Measurements from ENCODE around the gene TMEM18.

Gene TMEM18

DNA sequence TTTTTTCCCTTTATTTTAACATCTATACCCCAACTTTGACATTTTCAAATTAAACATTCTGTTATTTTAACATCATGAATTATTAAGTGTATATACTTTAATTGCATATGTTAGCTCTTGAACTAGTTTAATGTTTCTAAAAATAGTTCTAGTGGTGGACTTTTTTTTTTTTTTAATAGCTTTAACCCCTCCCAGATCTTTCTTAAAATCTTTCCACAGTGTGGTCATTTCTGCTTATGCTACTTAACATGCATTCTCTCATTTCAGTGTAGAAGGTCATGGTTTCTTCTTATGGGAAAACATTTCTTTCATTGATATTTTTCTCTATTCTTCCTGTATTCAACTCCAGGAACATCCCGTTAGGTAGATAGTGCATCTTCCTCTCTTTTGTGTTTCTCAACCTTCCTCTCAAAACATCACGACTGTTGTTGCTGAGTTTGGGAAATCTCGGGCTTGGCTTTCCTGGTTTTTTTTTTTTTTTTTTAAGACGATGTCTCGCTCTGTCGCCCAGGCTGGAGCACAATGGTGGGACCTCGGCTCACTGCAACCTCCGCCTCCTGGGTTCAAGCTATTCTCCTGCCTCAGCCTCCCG lies 849 bp upstream of the TMEM18 start:
- Histone ChIP-seq H3K27me3 (ENCODE audit: control insufficient read depth, insufficient read depth, low read length) (no peaks in the 10 kb centered on the region), H3K9ac (ENCODE audit: low read depth, low read length) (peak overlapping the region; percentile 97), H3K36me3 (ENCODE audit: control insufficient read depth, insufficient read depth, low read length) (peaks cover 2% of the 10 kb centered on the region), H3K4me1 (ENCODE audit: control insufficient read depth, insufficient read depth, low read length) (no peaks in the 10 kb centered on the region), H3K4me3 (ENCODE audit: low read depth, low read length) (peak overlapping the region; percentile 89), H3K9me3 (ENCODE audit: control insufficient read depth, insufficient read depth, low read length) (no peaks in the 10 kb centered on the region)

DNA sequence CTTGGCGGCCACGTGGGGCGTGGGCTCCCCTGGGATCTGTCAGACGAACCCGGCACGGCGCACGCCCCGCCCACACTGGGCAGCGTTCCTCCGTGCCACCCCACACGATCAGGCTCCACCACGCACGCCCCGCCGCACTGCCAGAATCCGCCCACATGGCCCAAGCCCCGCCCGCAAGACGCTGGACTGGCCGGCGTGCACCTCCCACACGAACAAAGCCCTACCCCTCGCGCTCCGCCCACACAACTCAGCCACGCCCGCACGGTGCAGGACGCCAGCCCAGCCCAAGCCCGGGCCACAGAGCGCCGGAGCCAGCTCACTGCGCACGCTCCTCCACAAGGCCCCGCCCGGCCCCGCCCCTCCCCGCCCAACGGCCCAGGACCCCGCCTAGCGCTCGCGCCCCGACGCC lies 555 bp downstream of the TMEM18 start:
- Histone ChIP-seq H3K4me3 (ENCODE audit: low read depth, low read length) (peak overlapping the region; percentile 97), H3K9ac (ENCODE audit: low read depth, low read length) (peak overlapping the region; percentile 47), H3K4me1 (ENCODE audit: control insufficient read depth, insufficient read depth, low read length) (no peaks in the 10 kb centered on the region), H3K36me3 (ENCODE audit: control insufficient read depth, insufficient read depth, low read length) (peaks cover 2% of the 10 kb centered on the region), H3K27me3 (ENCODE audit: control insufficient read depth, insufficient read depth, low read length) (no peaks in the 10 kb centered on the region), H3K9me3 (ENCODE audit: control insufficient read depth, insufficient read depth, low read length) (no peaks in the 10 kb centered on the region)

DNA sequence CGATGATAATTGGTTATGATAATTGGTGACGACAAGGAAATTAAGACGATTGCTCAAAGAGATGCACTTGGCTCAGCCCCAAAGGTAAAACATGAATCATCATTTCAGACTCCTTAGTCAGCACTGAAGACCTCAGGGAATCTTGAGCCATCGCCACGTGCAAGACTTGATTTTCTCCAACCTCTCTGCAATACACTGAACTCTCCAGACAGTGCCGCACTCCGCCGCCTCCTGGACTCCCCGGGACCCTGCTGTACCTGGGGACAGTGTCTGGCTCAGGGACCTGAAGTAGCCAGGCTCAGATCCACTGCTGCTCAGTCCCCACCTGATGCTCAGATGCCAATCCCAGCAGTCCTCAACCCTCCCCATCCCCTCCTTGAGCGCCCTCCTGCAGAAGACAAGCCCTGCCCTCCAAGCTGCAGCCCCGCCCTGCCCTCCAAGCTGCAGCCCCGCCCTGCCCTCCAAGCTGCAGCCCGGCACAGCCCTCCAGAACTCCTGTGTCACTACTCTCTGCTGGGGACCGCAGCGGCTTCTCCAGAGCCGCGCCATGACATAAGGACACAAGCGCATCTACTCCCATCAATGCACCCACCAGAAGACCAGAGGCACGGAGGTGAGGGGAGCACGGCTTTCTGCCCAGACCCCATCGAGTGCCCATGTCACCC lies 1.1 kb downstream of the TMEM18 start:
- peak overlapping the region; percentile 97 for H3K4me3 ChIP-seq (ENCODE audit: low read depth, low read length)
- H3K36me3 ChIP-seq (ENCODE audit: control insufficient read depth, insufficient read depth, low read length) = peaks cover 2% of the 10 kb centered on the region
- no peaks in the 10 kb centered on the region for H3K27me3 ChIP-seq (ENCODE audit: control insufficient read depth, insufficient read depth, low read length)
- peak overlapping the region; percentile 47 for H3K9ac ChIP-seq (ENCODE audit: low read depth, low read length)
- no peaks in the 10 kb centered on the region for H3K9me3 ChIP-seq (ENCODE audit: control insufficient read depth, insufficient read depth, low read length)
- no peaks in the 10 kb centered on the region for H3K4me1 ChIP-seq (ENCODE audit: control insufficient read depth, insufficient read depth, low read length)

DNA sequence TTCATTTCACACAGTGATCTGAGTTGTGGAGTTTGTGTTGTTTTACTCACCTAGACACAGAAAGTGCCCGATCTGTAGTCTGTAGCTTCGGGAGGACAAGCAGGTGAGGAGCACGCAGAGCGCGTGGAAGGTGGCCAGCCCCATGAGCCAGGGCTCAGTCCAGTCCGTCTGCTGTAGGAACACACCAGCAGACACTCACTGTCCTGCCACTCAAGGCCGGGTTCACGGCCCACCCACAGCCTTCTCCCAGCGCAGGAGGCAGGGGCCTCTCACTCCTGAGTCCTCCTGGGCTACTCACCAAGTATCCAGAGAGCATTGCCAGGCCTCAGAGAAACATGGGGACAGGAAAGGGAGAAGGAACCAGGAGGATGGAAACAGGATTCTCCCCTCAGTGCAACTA lies 1.7 kb downstream of the TMEM18 start:
- H3K4me1 ChIP-seq (ENCODE audit: control insufficient read depth, insufficient read depth, low read length) = no peaks in the 10 kb centered on the region
- no peaks in the 10 kb centered on the region for H3K27me3 ChIP-seq (ENCODE audit: control insufficient read depth, insufficient read depth, low read length)
- H3K9ac ChIP-seq (ENCODE audit: low read depth, low read length) = peak overlapping the region; percentile 39
- no peaks in the 10 kb centered on the region for H3K9me3 ChIP-seq (ENCODE audit: control insufficient read depth, insufficient read depth, low read length)
- H3K4me3 ChIP-seq (ENCODE audit: low read depth, low read length) = peak overlapping the region; percentile 97
- H3K36me3 ChIP-seq (ENCODE audit: control insufficient read depth, insufficient read depth, low read length) = peaks cover 2% of the 10 kb centered on the region

DNA sequence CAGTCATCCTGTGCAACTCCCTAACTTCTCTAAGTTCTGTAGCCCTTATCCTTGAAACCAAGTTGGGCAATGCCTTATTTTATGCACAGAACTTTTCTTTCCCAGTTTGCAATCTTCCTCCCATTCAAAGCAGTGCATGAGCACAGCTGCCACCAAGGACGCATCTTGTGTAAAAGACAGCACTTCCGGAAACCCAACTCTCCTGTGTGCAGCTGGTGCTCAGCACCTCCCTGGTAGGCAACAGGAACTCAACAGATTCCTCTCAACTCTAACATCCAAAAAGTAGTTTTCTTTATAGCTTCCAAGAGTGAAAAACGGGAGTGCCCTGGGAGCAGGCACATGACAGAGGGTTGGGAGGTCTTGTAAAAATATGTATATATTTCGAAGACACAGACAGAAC lies 2.2 kb downstream of the TMEM18 start:
- Histone ChIP-seq H3K4me3 (ENCODE audit: low read depth, low read length) (no peak overlapping the region), H3K9ac (ENCODE audit: low read depth, low read length) (no peak overlapping the region), H3K36me3 (ENCODE audit: control insufficient read depth, insufficient read depth, low read length) (peaks cover 2% of the 10 kb centered on the region)

DNA sequence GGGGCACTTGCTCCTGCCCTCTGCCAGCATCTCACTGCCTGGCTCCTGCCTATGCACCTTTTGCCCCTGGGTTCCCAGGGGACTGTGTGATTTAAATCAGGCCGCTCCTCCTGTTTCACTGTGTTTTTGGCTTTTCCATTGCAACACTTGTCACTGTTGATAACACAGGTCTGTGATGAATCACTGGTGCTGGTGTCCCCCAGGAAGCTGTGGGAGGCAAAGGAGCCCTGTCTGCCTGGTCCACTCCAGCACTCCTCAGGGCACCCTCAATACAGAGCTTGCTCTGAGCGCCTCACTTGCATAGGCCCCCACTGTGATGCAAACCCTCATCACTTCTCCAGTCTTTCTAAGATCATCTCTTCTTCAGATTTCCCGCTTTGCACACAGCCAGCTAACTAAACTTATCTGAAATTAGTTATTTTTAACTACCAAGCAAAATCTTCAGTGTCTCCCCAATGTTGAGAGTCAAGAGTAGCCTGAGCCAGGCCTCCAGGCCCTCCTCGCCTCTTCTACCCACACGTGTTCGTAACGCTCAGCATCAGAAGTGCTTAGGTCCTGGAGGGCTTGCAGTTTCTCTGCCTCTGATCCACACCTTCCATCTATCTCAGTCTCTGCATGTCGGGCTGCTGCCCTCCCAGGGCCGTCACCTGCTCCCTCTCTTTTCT lies 2.8 kb downstream of the TMEM18 start:
- no peak overlapping the region for H3K4me3 ChIP-seq (ENCODE audit: low read depth, low read length)
- peak overlapping the region; percentile 54 for H3K9ac ChIP-seq (ENCODE audit: low read depth, low read length)
- H3K4me1 ChIP-seq (ENCODE audit: control insufficient read depth, insufficient read depth, low read length) = no peaks in the 10 kb centered on the region
- H3K27me3 ChIP-seq (ENCODE audit: control insufficient read depth, insufficient read depth, low read length) = no peaks in the 10 kb centered on the region
- no peaks in the 10 kb centered on the region for H3K9me3 ChIP-seq (ENCODE audit: control insufficient read depth, insufficient read depth, low read length)
- H3K36me3 ChIP-seq (ENCODE audit: control insufficient read depth, insufficient read depth, low read length) = peaks cover 2% of the 10 kb centered on the region

More for the DNA sequence above, 2.2 kb downstream of the TMEM18 start:
- no peaks in the 10 kb centered on the region for H3K9me3 ChIP-seq (ENCODE audit: control insufficient read depth, insufficient read depth, low read length)
- no peaks in the 10 kb centered on the region for H3K27me3 ChIP-seq (ENCODE audit: control insufficient read depth, insufficient read depth, low read length)
- H3K4me1 ChIP-seq (ENCODE audit: control insufficient read depth, insufficient read depth, low read length) = no peaks in the 10 kb centered on the region

DNA sequence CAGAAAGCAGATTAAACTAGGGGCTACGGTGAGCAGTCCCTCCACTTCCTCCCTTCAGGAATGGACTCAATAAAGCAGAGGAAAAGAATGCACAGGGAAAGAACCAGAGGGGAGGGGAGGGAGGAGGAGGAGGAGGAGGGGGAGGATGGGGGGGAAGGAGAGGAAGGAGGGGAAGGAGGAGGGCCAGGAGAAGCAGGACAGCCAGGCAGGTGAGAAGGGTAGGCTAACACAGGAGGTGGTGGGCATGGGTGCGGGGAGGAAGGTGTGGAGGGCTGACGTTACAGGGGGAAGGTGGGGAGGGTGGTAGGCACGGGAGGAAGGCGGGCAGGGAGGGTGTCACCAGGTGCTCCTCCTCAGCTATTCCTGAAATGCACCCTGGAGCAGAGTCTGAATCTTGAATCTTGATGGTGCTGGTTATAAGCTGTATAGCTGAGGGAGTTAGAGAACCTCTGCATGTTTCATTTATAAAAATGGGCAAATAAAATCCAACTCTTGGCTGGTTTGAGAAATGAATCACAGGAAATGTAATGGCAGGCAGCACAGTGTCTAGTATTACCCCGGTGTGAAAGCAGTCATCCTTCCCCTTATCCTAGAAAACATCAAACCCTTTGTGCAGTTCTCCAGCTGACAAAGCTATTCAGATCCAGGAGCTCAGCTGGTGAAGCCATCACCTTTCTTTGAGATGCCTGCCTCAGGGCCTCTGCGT lies 3.4 kb downstream of the TMEM18 start:
- Histone ChIP-seq H3K9me3 (ENCODE audit: control insufficient read depth, insufficient read depth, low read length) (no peaks in the 10 kb centered on the region), H3K36me3 (ENCODE audit: control insufficient read depth, insufficient read depth, low read length) (peaks cover 2% of the 10 kb centered on the region), H3K27me3 (ENCODE audit: control insufficient read depth, insufficient read depth, low read length) (no peaks in the 10 kb centered on the region), H3K9ac (ENCODE audit: low read depth, low read length) (no peak overlapping the region), H3K4me3 (ENCODE audit: low read depth, low read length) (no peak overlapping the region), H3K4me1 (ENCODE audit: control insufficient read depth, insufficient read depth, low read length) (no peaks in the 10 kb centered on the region)

DNA sequence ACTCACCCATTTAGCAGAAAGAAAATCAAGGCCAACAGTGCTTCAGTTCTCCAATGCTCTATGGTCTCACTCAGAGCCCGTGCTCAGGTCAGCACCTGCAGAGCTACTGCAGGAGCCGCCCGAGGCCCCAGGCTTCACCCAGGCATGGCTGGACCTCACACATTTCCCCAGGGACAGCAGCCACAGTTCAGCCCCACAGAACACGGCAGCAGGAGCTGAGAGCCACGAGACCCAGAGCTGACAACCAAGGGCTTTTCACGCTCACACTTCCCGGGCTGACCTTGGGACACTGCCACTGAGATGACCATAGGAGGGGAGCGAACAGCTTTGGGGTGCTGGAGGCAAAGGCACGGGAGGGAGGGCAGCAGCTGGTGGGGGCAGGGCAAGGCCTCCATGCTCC lies 4.2 kb downstream of the TMEM18 start:
- Histone ChIP-seq H3K4me3 (ENCODE audit: low read depth, low read length) (no peak overlapping the region), H3K36me3 (ENCODE audit: control insufficient read depth, insufficient read depth, low read length) (peaks cover 2% of the 10 kb centered on the region), H3K4me1 (ENCODE audit: control insufficient read depth, insufficient read depth, low read length) (no peaks in the 10 kb centered on the region), H3K27me3 (ENCODE audit: control insufficient read depth, insufficient read depth, low read length) (no peaks in the 10 kb centered on the region), H3K9ac (ENCODE audit: low read depth, low read length) (no peak overlapping the region), H3K9me3 (ENCODE audit: control insufficient read depth, insufficient read depth, low read length) (no peaks in the 10 kb centered on the region)

DNA sequence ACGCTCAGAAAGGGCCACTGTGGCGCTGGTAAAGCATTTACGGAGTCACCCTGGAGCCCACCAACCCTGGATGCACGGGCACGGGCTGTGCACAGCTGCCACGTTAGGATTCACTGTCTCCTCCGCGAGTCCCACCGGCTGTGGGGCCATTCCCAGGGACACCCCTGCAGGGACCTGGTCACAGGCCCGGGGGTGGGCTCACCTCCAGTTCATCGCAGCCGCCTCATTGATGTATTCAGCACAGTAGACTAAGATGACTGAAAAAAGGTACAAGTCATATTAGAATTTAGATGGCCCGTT lies 4.7 kb downstream of the TMEM18 start:
- H3K9me3 ChIP-seq (ENCODE audit: control insufficient read depth, insufficient read depth, low read length) = no peaks in the 10 kb centered on the region
- H3K36me3 ChIP-seq (ENCODE audit: control insufficient read depth, insufficient read depth, low read length) = peaks cover 2% of the 10 kb centered on the region
- H3K27me3 ChIP-seq (ENCODE audit: control insufficient read depth, insufficient read depth, low read length) = no peaks in the 10 kb centered on the region
- H3K4me1 ChIP-seq (ENCODE audit: control insufficient read depth, insufficient read depth, low read length) = no peaks in the 10 kb centered on the region
- H3K4me3 ChIP-seq (ENCODE audit: low read depth, low read length) = no peak overlapping the region
- no peak overlapping the region for H3K9ac ChIP-seq (ENCODE audit: low read depth, low read length)

DNA sequence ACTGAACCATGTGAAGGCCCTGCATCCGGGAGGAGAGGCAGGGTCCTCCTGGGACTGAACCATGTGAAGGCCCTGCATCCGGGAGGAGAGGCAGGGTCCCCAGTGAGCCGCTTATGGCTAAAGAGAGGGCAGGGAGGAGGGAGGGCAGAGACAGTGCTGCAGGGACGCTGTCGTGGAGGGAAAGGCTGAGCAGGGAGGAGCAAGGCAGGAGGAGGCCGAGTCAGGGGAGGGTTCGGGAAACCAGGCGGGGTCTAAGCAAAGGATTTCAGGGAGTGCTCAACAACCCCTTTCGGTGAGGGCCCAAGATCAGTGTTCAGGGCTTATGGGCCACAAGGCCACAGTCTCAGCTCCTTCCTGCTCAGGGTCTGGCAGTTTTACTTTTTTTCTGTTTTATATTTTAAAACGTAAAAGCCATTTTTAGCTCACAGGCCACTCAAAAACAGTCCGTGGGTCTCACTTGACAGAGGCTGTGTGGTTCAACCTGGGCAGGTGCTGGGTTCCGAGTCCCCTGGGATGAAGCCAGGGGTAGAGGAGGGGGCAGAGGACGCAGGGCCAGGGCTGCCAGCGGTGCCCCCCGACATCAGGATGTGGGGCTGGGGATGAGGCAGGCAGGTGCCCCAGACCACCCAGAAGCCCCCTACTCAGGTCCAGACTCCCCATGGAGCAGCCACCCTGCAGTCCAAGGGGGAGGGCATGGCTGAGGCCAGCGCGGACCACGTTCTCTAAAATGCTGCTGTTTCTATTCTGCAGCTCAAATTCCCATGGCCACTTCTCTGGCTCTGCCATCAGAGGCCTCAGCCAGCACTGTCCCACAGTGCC lies 5.2 kb downstream of the TMEM18 start:
- no peak overlapping the region for H3K4me3 ChIP-seq (ENCODE audit: low read depth, low read length)
- H3K36me3 ChIP-seq (ENCODE audit: control insufficient read depth, insufficient read depth, low read length) = peaks cover 2% of the 10 kb centered on the region
- H3K4me1 ChIP-seq (ENCODE audit: control insufficient read depth, insufficient read depth, low read length) = no peaks in the 10 kb centered on the region
- no peaks in the 10 kb centered on the region for H3K9me3 ChIP-seq (ENCODE audit: control insufficient read depth, insufficient read depth, low read length)
- H3K9ac ChIP-seq (ENCODE audit: low read depth, low read length) = no peak overlapping the region
- no peaks in the 10 kb centered on the region for H3K27me3 ChIP-seq (ENCODE audit: control insufficient read depth, insufficient read depth, low read length)

DNA sequence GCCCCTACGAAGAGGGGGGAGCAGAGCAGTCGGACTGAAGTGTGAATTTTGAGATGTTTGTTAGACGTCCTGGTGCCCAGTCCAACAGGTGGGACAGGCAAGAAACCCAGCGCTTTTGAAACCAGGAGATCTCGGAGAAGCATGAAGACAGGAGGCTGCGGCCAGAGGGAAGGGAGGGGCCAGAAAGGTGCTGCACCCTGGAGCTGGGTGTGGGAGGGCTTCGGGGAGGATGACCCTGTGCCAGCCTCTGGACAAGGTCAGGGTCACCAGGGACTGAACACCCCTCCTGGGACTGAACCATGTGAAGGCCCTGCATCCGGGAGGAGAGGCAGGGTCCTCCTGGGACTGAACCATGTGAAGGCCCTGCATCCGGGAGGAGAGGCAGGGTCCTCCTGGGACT lies 6.1 kb downstream of the TMEM18 start:
- Histone ChIP-seq H3K9ac (ENCODE audit: low read depth, low read length) (no peak overlapping the region), H3K4me1 (ENCODE audit: control insufficient read depth, insufficient read depth, low read length) (no peaks in the 10 kb centered on the region), H3K4me3 (ENCODE audit: low read depth, low read length) (no peak overlapping the region), H3K27me3 (ENCODE audit: control insufficient read depth, insufficient read depth, low read length) (no peaks in the 10 kb centered on the region), H3K36me3 (ENCODE audit: control insufficient read depth, insufficient read depth, low read length) (peaks cover 9% of the 10 kb centered on the region), H3K9me3 (ENCODE audit: control insufficient read depth, insufficient read depth, low read length) (peaks cover 4% of the 10 kb centered on the region)

Data from iPS-15b (cell line).